Astrocyte (in vitro differentiated cells and primary cell): Measurements from ENCODE around the gene LAMC1.

Source experiments
- EZH2 ChIP-seq: IDR thresholded peaks from 2 replicates; pipeline ENCODE4 v1.6.1; 2012; ENCODE audit warnings: mild to moderate bottlenecking, low read length, inconsistent platforms; ENCODE audit not compliant: insufficient read depth
- TF ChIP-seq, protein P1 (sequence below): IDR thresholded peaks from 2 replicates; pipeline ENCODE4 v1.5.1; 2011; ENCODE audit warnings: low read depth, mild to moderate bottlenecking, inconsistent platforms, low read length, moderate library complexity; ENCODE audit not compliant: insufficient read depth

DNA sequence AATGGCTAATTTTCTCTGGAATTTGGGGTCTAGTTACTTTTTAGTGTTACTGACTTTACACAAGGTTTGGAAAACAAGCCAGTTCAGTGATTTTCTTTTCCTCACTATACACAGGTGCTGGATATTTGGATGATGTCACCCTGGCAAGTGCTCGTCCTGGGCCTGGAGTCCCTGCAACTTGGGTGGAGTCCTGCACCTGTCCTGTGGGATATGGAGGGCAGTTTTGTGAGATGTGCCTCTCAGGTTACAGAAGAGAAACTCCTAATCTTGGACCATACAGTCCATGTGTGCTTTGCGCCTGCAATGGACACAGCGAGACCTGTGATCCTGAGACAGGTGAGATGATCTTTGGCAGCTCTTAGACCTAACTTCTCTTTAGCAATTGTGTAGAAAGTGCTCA is 98.4 kb downstream of the LAMC1 start:
- TF ChIP-seq, protein P1, sequence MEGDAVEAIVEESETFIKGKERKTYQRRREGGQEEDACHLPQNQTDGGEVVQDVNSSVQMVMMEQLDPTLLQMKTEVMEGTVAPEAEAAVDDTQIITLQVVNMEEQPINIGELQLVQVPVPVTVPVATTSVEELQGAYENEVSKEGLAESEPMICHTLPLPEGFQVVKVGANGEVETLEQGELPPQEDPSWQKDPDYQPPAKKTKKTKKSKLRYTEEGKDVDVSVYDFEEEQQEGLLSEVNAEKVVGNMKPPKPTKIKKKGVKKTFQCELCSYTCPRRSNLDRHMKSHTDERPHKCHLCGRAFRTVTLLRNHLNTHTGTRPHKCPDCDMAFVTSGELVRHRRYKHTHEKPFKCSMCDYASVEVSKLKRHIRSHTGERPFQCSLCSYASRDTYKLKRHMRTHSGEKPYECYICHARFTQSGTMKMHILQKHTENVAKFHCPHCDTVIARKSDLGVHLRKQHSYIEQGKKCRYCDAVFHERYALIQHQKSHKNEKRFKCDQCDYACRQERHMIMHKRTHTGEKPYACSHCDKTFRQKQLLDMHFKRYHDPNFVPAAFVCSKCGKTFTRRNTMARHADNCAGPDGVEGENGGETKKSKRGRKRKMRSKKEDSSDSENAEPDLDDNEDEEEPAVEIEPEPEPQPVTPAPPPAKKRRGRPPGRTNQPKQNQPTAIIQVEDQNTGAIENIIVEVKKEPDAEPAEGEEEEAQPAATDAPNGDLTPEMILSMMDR: no peak
- TF ChIP-seq EZH2: no peak
